HL-60 (cell line): ENCODE measurements around the gene PRG2.

ENCODE experiments used
- DNase-seq, 2 experiments: peaks; one replicate each; pipeline ENCODE4 v3.0.0-alpha.2; 2010 to 2020; ENCODE audit warnings: low read depth in 1 of 2, low spot score in 1 of 2
- H3K27ac ChIP-seq: fragments of 250-450 bp; sonication (Bioruptor Pico); replicated peaks from 2 replicates; pipeline ENCODE4 v1.5.1; 2020; ENCODE audit warnings: mild to moderate bottlenecking, moderate library complexity
- H3K27me3 ChIP-seq: fragments of 250-450 bp; sonication (Bioruptor Pico); 2 replicates; pipeline ENCODE4 v1.5.1; 2021; ENCODE audit warnings: mild to moderate bottlenecking, moderate library complexity; ENCODE audit not compliant: insufficient read depth, poor library complexity, severe bottlenecking
- H3K4me3 ChIP-seq: replicated peaks from 2 replicates; pipeline ENCODE4 v1.5.1; 2011; ENCODE audit warnings: mild to moderate bottlenecking, control low read depth, low read length; ENCODE audit not compliant: insufficient read depth
- CTCF ChIP-seq: IDR thresholded peaks from one replicate; pipeline ENCODE4 v1.5.1; 2011; ENCODE audit warnings: low read length, control low read depth, inconsistent platforms; ENCODE audit not compliant: insufficient read depth
- GABPA ChIP-seq: IDR thresholded peaks from 2 replicates; pipeline ENCODE4 v1.6.1; 2012; ENCODE audit warnings: low read depth
- POLR2AphosphoS5 ChIP-seq: IDR thresholded peaks from 2 replicates; pipeline ENCODE4 v1.6.1; 2012; ENCODE audit warnings: low read depth
- REST ChIP-seq: IDR thresholded peaks from 2 replicates; pipeline ENCODE4 v1.6.1; 2012; ENCODE audit warnings: low read depth; ENCODE audit not compliant: insufficient replicate concordance
- SPI1 ChIP-seq: IDR thresholded peaks from 2 replicates; pipeline ENCODE4 v1.6.1; 2012; ENCODE audit warnings: low read depth, mild to moderate bottlenecking, borderline replicate concordance

Gene PRG2

GRCh38 chr11:57418131-57418530 lies 27.7 kb upstream of the PRG2 start:
- Histone ChIP-seq H3K4me3 (no peak overlapping the region), H3K27ac (no peak overlapping the region), H3K27me3 (no peaks in the 10 kb centered on the region)
- DNase-seq: peak in 1 of 2 experiments; percentile 49
- TF ChIP-seq REST: no peak

DNA sequence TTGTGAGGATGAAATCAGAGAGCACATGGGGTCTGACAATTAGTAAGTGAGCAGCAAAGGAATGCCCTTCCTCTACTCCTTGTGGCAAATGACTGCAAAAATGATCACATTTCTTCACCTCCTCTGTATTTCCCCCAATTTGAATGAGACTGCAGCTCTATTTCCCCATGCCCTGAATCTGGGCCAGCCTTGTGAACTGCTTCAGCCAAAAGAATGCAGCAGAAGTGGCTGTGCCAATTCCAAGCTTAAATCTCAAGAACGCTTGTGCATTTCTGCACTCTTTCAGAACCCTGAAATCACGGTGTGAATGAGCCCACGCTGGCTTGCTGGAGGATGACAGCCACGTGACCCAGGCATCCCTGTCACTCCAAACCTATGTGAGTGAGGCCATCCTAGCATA lies 26.6 kb upstream of the PRG2 start:
- DNase-seq: peak in 1 of 2 experiments; percentile 46
- no peak overlapping the region for H3K27ac ChIP-seq
- H3K4me3 ChIP-seq: no peak overlapping the region
- H3K27me3 ChIP-seq: no peaks in the 10 kb centered on the region
- TF ChIP-seq POLR2AphosphoS5 (no peak), GABPA (no peak), REST (no peak), SPI1 (no peak), CTCF (no peak)

- Histone ChIP-seq H3K27me3 (no peaks in the 10 kb centered on the region), H3K27ac (no peak overlapping the region), H3K4me3 (no peak overlapping the region)
- peak in 1 of 2 experiments; percentile 52 for DNase-seq
- TF ChIP-seq POLR2AphosphoS5 (no peak), GABPA (no peak)
Measured at GRCh38 chr11:57416436-57416835, 26.0 kb upstream of the PRG2 start.

DNA sequence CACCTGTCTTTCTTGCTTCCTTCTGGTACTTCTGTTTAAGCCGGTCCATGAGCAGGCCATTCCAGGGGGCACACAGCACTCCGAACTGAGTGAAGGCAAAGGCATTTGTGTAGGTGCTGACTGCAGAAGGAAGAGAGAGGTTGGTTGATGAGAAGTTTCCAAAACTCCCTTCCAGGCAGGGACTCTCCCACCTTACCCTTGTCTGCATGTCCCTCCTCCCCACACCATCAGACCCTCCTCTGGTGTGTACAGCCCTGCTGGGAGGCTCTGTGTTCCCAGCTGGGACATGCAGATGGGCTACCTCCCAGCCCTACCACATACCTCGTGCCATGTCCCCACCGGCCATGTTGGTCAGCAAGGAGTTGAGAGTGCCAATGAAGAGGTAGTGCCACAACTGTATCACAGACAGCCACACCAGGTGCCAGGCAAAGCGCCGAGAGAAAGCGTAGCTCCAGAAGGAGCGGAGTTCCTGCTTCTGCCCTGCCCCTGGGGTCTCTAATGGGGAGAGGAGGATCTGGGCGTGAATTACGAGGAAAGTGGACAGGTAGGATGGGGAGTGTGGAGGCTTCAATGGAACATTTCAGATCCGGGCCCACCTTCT lies 24.3 kb upstream of the PRG2 start:
- Histone ChIP-seq H3K27me3 (no peaks in the 10 kb centered on the region), H3K4me3 (no peak overlapping the region), H3K27ac (no peak overlapping the region)
- DNase-seq: peak in 1 of 2 experiments; percentile 63
- TF ChIP-seq REST: no peak
- TF ChIP-seq CTCF: no peak
- no peak for TF ChIP-seq GABPA
- peak; percentile 73 for TF ChIP-seq POLR2AphosphoS5
- TF ChIP-seq SPI1: no peak
